Neural progenitor cell (in vitro differentiated cells): ENCODE results near the gene GPR143. TPM values are rescaled to one million over a fixed set of nuclear protein-coding genes. Genes with fewer than 3 reads are reported as not detected.

Experiments used
- DNase-seq: peaks from one replicate; pipeline ENCODE4 v3.0.0-alpha.2; 2016; ENCODE audit warnings: low spot score
- H2AFZ ChIP-seq: fragments of 200-600 bp; sonication (generic); replicated peaks from 2 replicates; pipeline ENCODE4 v1.6.1; 2016; ENCODE audit warnings: antibody characterized with exemption
- H3F3A ChIP-seq: fragments of 200-600 bp; sonication (generic); 2 replicates; pipeline ENCODE4 v1.6.1; 2016; ENCODE audit warnings: antibody characterized with exemption, low read depth
- H3K27ac ChIP-seq: fragments of 200-600 bp; sonication (generic); 2 replicates; pipeline ENCODE4 v1.5.1; 2016; ENCODE audit warnings: mild to moderate bottlenecking
- H3K27me3 ChIP-seq: fragments of 200-600 bp; sonication (generic); 2 replicates; pipeline ENCODE4 v1.6.1; 2016; ENCODE audit warnings: mild to moderate bottlenecking, moderate library complexity
- H3K36me3 ChIP-seq: fragments of 200-600 bp; sonication (generic); 2 replicates; pipeline ENCODE4 v1.5.1; 2016
- H3K4me1 ChIP-seq: fragments of 200-600 bp; sonication (generic); 2 replicates; pipeline ENCODE4 v1.6.1; 2016; ENCODE audit warnings: mixed run types
- H3K4me2 ChIP-seq: fragments of 200-600 bp; sonication (generic); 2 replicates; pipeline ENCODE4 v1.6.1; 2016
- H3K4me3 ChIP-seq: fragments of 200-600 bp; sonication (generic); 2 replicates; pipeline ENCODE4 v1.5.1; 2016
- H3K79me2 ChIP-seq: fragments of 200-600 bp; sonication (generic); 2 replicates; pipeline ENCODE4 v1.6.1; 2016; ENCODE audit warnings: low read depth
- H3K9ac ChIP-seq: fragments of 200-600 bp; sonication (generic); 2 replicates; pipeline ENCODE4 v1.6.1; 2016
- H3K9me3 ChIP-seq: fragments of 200-600 bp; sonication (generic); 2 replicates; pipeline ENCODE4 v1.5.1; 2016; ENCODE audit warnings: low read depth
- H4K20me1 ChIP-seq: fragments of 200-600 bp; sonication (generic); 2 replicates; pipeline ENCODE4 v1.6.1; 2016; ENCODE audit warnings: low read depth
- H3K27ac Mint-ChIP-seq: 3 replicates; pipeline ENCODE4 v1.8.0; 2021; ENCODE audit warnings: mixed read lengths
- H3K27me3 Mint-ChIP-seq: 2 replicates; pipeline ENCODE4 v1.8.0; 2022; ENCODE audit warnings: low read depth, mild to moderate bottlenecking, inconsistent platforms, moderate library complexity, mixed read lengths; ENCODE audit not compliant: insufficient read depth
- H3K36me3 Mint-ChIP-seq: 3 replicates; pipeline ENCODE4 v1.8.0; 2021; ENCODE audit warnings: mixed read lengths
- H3K4me1 Mint-ChIP-seq: 3 replicates; pipeline ENCODE4 v1.8.0; 2021; ENCODE audit warnings: mixed read lengths
- H3K4me3 Mint-ChIP-seq: 3 replicates; pipeline ENCODE4 v1.8.0; 2021; ENCODE audit warnings: mild to moderate bottlenecking, moderate library complexity, mixed read lengths
- H3K9me3 Mint-ChIP-seq: 3 replicates; pipeline ENCODE4 v1.8.0; 2020; ENCODE audit warnings: mixed read lengths
- EZH2 ChIP-seq: fragments of 200-600 bp; sonication (generic); IDR thresholded peaks from 2 replicates; pipeline ENCODE4 v1.6.1; 2017; ENCODE audit warnings: antibody characterized with exemption, mild to moderate bottlenecking, moderate library complexity
- EZH2phosphoT487 ChIP-seq: fragments of 200-600 bp; sonication (generic); IDR thresholded peaks from 2 replicates; pipeline ENCODE4 v1.6.1; 2017; ENCODE audit warnings: antibody characterized with exemption
- total RNA-seq: library from RNA; depleted of rRNA; stranded (reverse); fragments of >200 nt; gene quantifications from 2 replicates; pipeline ENCODE4 v1.2.3, GENCODE V29; 2015; ENCODE audit warnings: low replicate concordance
- TF ChIP-seq, protein P1 (sequence below): fragments of 200-600 bp; sonication (generic); IDR thresholded peaks from 2 replicates; pipeline ENCODE4 v1.5.1; 2017; ENCODE audit warnings: antibody characterized with exemption, mild to moderate bottlenecking

The GPR143 gene
- total RNA-seq, 1 donor from 2014 or later, result 10.6 TPM

DNA sequence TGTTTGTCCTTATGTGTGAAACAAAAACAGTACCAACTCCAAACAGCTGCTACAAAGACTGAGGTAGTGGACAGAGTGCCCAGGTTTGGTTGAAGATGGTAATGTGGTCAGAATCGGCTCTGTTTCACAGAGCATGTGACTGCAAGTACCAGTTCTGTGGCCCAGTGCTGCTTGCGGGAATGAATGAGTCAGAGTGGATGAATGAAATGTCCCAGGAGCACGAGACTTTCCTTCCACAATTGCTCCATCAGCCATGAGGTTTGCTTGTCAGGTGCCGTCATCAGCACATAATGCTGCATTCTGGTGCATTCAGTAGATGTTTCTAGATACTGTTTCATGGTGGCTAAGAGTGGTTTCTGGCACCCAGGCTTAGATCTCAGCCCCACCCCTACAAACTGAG, 84.2 kb downstream of the GPR143 start:
- Histone ChIP-seq H3K27me3 (no peaks in the 10 kb centered on the region), H3K27ac (no peak overlapping the region), H4K20me1 (no peaks in the 10 kb centered on the region), H3K36me3 (no peaks in the 10 kb centered on the region), H3K79me2 (no peaks in the 10 kb centered on the region), H3K4me2 (no peak overlapping the region), H3K4me3 (no peak overlapping the region), H3K9me3 (no peaks in the 10 kb centered on the region), H3K9ac (no peak overlapping the region), H2AFZ (no peak overlapping the region), H3F3A (no peaks in the 10 kb centered on the region), H3K4me1 (no peaks in the 10 kb centered on the region)
- Mint-ChIP-seq H3K36me3 (peaks cover 51% of the 10 kb centered on the region), H3K27me3 (peaks cover 3% of the 10 kb centered on the region), H3K27ac (no peak overlapping the region), H3K9me3 (peaks cover 8% of the 10 kb centered on the region), H3K4me3 (no peak overlapping the region), H3K4me1 (no peaks in the 10 kb centered on the region)
- TF ChIP-seq EZH2 (no peak), EZH2phosphoT487 (no peak)
- TF ChIP-seq, protein P1, sequence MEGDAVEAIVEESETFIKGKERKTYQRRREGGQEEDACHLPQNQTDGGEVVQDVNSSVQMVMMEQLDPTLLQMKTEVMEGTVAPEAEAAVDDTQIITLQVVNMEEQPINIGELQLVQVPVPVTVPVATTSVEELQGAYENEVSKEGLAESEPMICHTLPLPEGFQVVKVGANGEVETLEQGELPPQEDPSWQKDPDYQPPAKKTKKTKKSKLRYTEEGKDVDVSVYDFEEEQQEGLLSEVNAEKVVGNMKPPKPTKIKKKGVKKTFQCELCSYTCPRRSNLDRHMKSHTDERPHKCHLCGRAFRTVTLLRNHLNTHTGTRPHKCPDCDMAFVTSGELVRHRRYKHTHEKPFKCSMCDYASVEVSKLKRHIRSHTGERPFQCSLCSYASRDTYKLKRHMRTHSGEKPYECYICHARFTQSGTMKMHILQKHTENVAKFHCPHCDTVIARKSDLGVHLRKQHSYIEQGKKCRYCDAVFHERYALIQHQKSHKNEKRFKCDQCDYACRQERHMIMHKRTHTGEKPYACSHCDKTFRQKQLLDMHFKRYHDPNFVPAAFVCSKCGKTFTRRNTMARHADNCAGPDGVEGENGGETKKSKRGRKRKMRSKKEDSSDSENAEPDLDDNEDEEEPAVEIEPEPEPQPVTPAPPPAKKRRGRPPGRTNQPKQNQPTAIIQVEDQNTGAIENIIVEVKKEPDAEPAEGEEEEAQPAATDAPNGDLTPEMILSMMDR, result no peak
- DNase-seq, result no peak

DNA sequence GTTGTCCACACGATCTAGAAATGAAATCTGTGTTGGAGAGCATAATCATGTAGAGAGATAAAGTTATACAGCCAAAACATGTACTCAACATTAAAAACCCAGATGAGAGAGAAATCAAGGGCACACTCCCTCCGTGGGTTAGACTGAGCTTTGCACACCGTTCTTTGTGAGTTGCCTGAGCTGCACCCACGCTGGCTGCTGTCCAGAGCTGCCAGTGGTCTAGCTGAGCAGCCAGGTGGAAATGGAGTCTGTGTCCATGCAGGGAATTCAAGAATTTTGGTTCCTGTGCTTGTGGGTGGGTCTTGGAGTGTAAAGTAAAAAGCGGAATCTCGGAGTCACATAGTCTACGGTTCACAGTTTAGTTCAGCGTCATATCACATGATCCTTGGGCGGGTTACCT, 84.6 kb downstream of the GPR143 start:
- H3K9ac ChIP-seq, result no peak overlapping the region
- H3K36me3 Mint-ChIP-seq, result peaks cover 52% of the 10 kb centered on the region
- H3K4me3 ChIP-seq, result no peak overlapping the region
- no peaks in the 10 kb centered on the region for H3K4me1 Mint-ChIP-seq
- no peak overlapping the region for H3K4me2 ChIP-seq
- no peaks in the 10 kb centered on the region for H3K9me3 ChIP-seq
- H3K79me2 ChIP-seq, result no peaks in the 10 kb centered on the region
- H3K4me1 ChIP-seq, result no peaks in the 10 kb centered on the region
- H3K27me3 ChIP-seq, result no peaks in the 10 kb centered on the region
- no peak overlapping the region for H3K4me3 Mint-ChIP-seq
- H3K36me3 ChIP-seq, result no peaks in the 10 kb centered on the region
- H4K20me1 ChIP-seq, result no peaks in the 10 kb centered on the region
- H3K27me3 Mint-ChIP-seq, result peaks cover 3% of the 10 kb centered on the region
- DNase-seq, result no peak
- H3K27ac ChIP-seq, result no peak overlapping the region
- TF ChIP-seq EZH2 (no peak), EZH2phosphoT487 (no peak)
- TF ChIP-seq, protein P1, result no peak
- H3F3A ChIP-seq, result no peaks in the 10 kb centered on the region
- H2AFZ ChIP-seq, result no peak overlapping the region
- no peak overlapping the region for H3K27ac Mint-ChIP-seq
- H3K9me3 Mint-ChIP-seq, result peaks cover 12% of the 10 kb centered on the region

DNA sequence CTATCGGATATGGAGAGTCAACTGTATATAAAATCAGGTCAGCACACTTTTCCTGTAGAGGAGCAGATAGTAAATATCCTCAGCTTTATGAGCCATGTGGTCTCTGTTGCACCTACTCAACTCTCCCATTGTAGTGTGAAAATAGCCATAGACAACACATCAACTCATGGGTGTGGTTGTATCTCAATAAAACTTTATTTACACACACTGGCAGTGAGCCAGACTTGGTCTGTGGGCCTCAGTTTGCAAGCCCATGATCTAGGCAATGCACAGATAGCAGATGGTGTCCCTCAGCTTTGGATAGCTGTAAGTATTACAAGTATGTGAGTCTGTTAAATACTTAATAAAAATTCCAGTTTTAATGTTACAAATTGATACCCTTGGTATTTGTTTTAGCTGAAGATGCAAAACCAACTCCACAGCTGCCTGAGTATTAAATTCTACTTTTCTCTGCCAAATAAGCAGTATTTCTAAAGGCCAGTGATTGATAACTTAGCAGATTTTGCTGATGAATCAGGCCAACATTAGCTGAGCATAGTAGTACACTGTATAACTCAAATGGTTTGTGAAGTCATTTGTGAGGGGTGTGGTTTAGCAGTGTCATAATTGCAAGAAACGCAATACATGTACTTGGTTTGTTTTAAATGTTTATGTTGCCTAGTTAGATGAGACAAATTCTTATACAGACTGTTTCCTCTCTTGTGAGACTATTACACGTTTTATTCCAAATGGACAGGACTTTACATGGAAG, 87.3 kb downstream of the GPR143 start:
- no peaks in the 10 kb centered on the region for H3K4me1 Mint-ChIP-seq

More for the DNA sequence above, 87.3 kb downstream of the GPR143 start:
- Histone ChIP-seq H3K4me3 (no peak overlapping the region), H3K27me3 (no peaks in the 10 kb centered on the region), H3K4me2 (no peak overlapping the region), H3K27ac (no peak overlapping the region), H3K36me3 (no peaks in the 10 kb centered on the region), H4K20me1 (no peaks in the 10 kb centered on the region), H2AFZ (no peak overlapping the region), H3K79me2 (no peaks in the 10 kb centered on the region), H3K4me1 (no peaks in the 10 kb centered on the region), H3F3A (no peaks in the 10 kb centered on the region), H3K9me3 (no peaks in the 10 kb centered on the region), H3K9ac (no peak overlapping the region)
- Mint-ChIP-seq H3K9me3 (peaks cover 14% of the 10 kb centered on the region), H3K27ac (no peak overlapping the region), H3K27me3 (peaks cover 3% of the 10 kb centered on the region), H3K36me3 (peaks cover 52% of the 10 kb centered on the region), H3K4me3 (no peak overlapping the region)
- DNase-seq, result no peak
- TF ChIP-seq, protein P1, result no peak
- TF ChIP-seq EZH2, result no peak
- TF ChIP-seq EZH2phosphoT487, result no peak
